H9 (cell line): ENCODE results near the gene CKS1B. TPM values are rescaled to one million over a fixed set of nuclear protein-coding genes. Genes with fewer than 3 reads are reported as not detected.
A peak's percentile ranks its signal among the peaks of the same experiment; 100 is the strongest.

Source experiments
- DNase-seq: peaks from one replicate; pipeline ENCODE4 v3.0.0-alpha.2; 2017
- H2AFZ ChIP-seq: one replicate; pipeline ENCODE4 v1.6.1; 2013; ENCODE audit warnings: mild to moderate bottlenecking, low read length, control low read depth, moderate library complexity
- H2AK5ac ChIP-seq: 2 replicates; pipeline ENCODE4 v1.6.1; 2013; ENCODE audit warnings: low read length, control low read depth, mixed read lengths; ENCODE audit not compliant: insufficient read length
- H2BK120ac ChIP-seq: one replicate; pipeline ENCODE4 v1.6.1; 2013; ENCODE audit warnings: low read depth, mild to moderate bottlenecking, low read length, control low read depth, inconsistent platforms; ENCODE audit not compliant: poor library complexity, severe bottlenecking
- H2BK12ac ChIP-seq: 2 replicates; pipeline ENCODE4 v1.6.1; 2013; ENCODE audit warnings: low read length, control low read depth, mixed read lengths, low read depth; ENCODE audit not compliant: insufficient read length
- H2BK15ac ChIP-seq: 2 replicates; pipeline ENCODE4 v1.6.1; 2013; ENCODE audit warnings: low read depth, low read length, control low read depth
- H2BK20ac ChIP-seq: one replicate; pipeline ENCODE4 v1.6.1; 2013; ENCODE audit warnings: low read depth, mild to moderate bottlenecking, low read length, control low read depth, inconsistent platforms; ENCODE audit not compliant: poor library complexity, severe bottlenecking
- H2BK5ac ChIP-seq: 2 replicates; pipeline ENCODE4 v1.6.1; 2013; ENCODE audit warnings: low read length, control low read depth, mixed read lengths; ENCODE audit not compliant: insufficient read length
- H3K14ac ChIP-seq: 2 replicates; pipeline ENCODE4 v1.6.1; 2013; ENCODE audit warnings: low read length, control low read depth; ENCODE audit not compliant: insufficient read depth
- H3K18ac ChIP-seq: 2 replicates; pipeline ENCODE4 v1.6.1; 2013; ENCODE audit warnings: low read depth, mild to moderate bottlenecking, mixed read lengths, low read length, control low read depth; ENCODE audit not compliant: insufficient read length
- H3K23ac ChIP-seq: 2 replicates; pipeline ENCODE4 v1.6.1; 2013; ENCODE audit warnings: low read length, control low read depth, mixed read lengths, low read depth; ENCODE audit not compliant: insufficient read length
- H3K23me2 ChIP-seq: 2 replicates; pipeline ENCODE4 v1.6.1; 2013; ENCODE audit warnings: low read depth, mild to moderate bottlenecking, mixed read lengths, low read length, control low read depth; ENCODE audit not compliant: insufficient read length, poor library complexity, severe bottlenecking
- H3K27ac ChIP-seq: 2 replicates; pipeline ENCODE4 v1.5.1; 2013; ENCODE audit warnings: low read length, control low read depth, mixed read lengths, low read depth; ENCODE audit not compliant: insufficient read length
- H3K27me3 ChIP-seq: 2 replicates; pipeline ENCODE4 v1.6.1; 2013; ENCODE audit warnings: low read length, control low read depth, inconsistent platforms; ENCODE audit not compliant: insufficient read depth
- H3K4ac ChIP-seq: 2 replicates; pipeline ENCODE4 v1.6.1; 2013; ENCODE audit warnings: low read depth, mild to moderate bottlenecking, control low read depth, inconsistent platforms, low read length, moderate library complexity
- H3K4me1 ChIP-seq: 2 replicates; pipeline ENCODE4 v1.6.1; 2013; ENCODE audit warnings: low read length, control low read depth, inconsistent platforms; ENCODE audit not compliant: insufficient read depth
- H3K4me2 ChIP-seq: 2 replicates; pipeline ENCODE4 v1.6.1; 2013; ENCODE audit warnings: low read length, control low read depth, mixed read lengths; ENCODE audit not compliant: insufficient read length, insufficient read depth
- H3K56ac ChIP-seq: 2 replicates; pipeline ENCODE4 v1.6.1; 2013; ENCODE audit warnings: low read depth, mild to moderate bottlenecking, mixed read lengths, low read length, control low read depth; ENCODE audit not compliant: insufficient read length
- H3K79me1 ChIP-seq: 2 replicates; pipeline ENCODE4 v1.6.1; 2013; ENCODE audit warnings: low read depth, mild to moderate bottlenecking, moderate library complexity, low read length, control low read depth, inconsistent platforms; ENCODE audit not compliant: insufficient read depth, poor library complexity, severe bottlenecking
- H3K79me2 ChIP-seq: 2 replicates; pipeline ENCODE4 v1.6.1; 2013; ENCODE audit warnings: low read length, control low read depth, inconsistent platforms; ENCODE audit not compliant: insufficient read depth
- H3K9ac ChIP-seq: 2 replicates; pipeline ENCODE4 v1.6.1; 2013; ENCODE audit warnings: low read length, control low read depth, mixed read lengths; ENCODE audit not compliant: insufficient read length; ENCODE audit errors: extremely low read depth
- H3K9me3 ChIP-seq: one replicate; pipeline ENCODE4 v1.6.1; 2013; ENCODE audit warnings: low read depth, low read length, inconsistent platforms; ENCODE audit not compliant: control insufficient read depth
- H3T11ph ChIP-seq: one replicate; pipeline ENCODE4 v1.6.1; 2013; ENCODE audit warnings: mild to moderate bottlenecking, low read length, control low read depth, inconsistent platforms
- H4K20me1 ChIP-seq: one replicate; pipeline ENCODE4 v1.6.1; 2013; ENCODE audit not compliant: control insufficient read depth, insufficient read length, insufficient read depth
- H4K5ac ChIP-seq: 2 replicates; pipeline ENCODE4 v1.6.1; 2013; ENCODE audit warnings: low read depth, mild to moderate bottlenecking, mixed read lengths, low read length, control low read depth; ENCODE audit not compliant: insufficient read length
- H4K8ac ChIP-seq: replicated peaks from 2 replicates; pipeline ENCODE4 v1.6.1; 2013; ENCODE audit warnings: low read length, control low read depth, mixed read lengths, low read depth; ENCODE audit not compliant: insufficient read length
- H4K91ac ChIP-seq: 2 replicates; pipeline ENCODE4 v1.6.1; 2013; ENCODE audit warnings: low read depth, mild to moderate bottlenecking, moderate library complexity, mixed read lengths, low read length, control low read depth; ENCODE audit not compliant: insufficient read length
- H3K27ac Mint-ChIP-seq, 3 experiments: 2 replicates in 2 of 3; 3 replicates in 1 of 3; pipeline ENCODE4 v1.8.0; 2020 to 2021; ENCODE audit warnings: mixed read lengths in 3 of 3, mild to moderate bottlenecking in 1 of 3, moderate library complexity in 1 of 3
- H3K27me3 Mint-ChIP-seq: 2 replicates; pipeline ENCODE4 v1.8.0; 2021; ENCODE audit warnings: low read depth, mild to moderate bottlenecking, moderate library complexity, mixed read lengths
- H3K36me3 Mint-ChIP-seq, 3 experiments: 2 replicates in 2 of 3; 3 replicates in 1 of 3; pipeline ENCODE4 v1.8.0; 2020 to 2021; ENCODE audit warnings: low read depth in 3 of 3, mixed read lengths in 3 of 3; ENCODE audit not compliant: insufficient read depth in 1 of 3
- H3K4me1 Mint-ChIP-seq, 2 experiments: 2 replicates each; pipeline ENCODE4 v1.8.0; 2020; ENCODE audit warnings: mixed read lengths in 2 of 2
- H3K4me3 Mint-ChIP-seq, 2 experiments: 2 replicates in 1 of 2; 3 replicates in 1 of 2; pipeline ENCODE4 v1.8.0; 2020 to 2021; ENCODE audit warnings: mild to moderate bottlenecking in 2 of 2, mixed read lengths in 2 of 2, moderate library complexity in 1 of 2
- H3K9me3 Mint-ChIP-seq, 2 experiments: 2 replicates in 1 of 2; 3 replicates in 1 of 2; pipeline ENCODE4 v1.8.0; 2020; ENCODE audit warnings: mild to moderate bottlenecking in 2 of 2, mixed read lengths in 2 of 2, moderate library complexity in 1 of 2
- CTCF ChIP-seq: fragments of 200-600 bp; sonication (generic); conservative IDR thresholded peaks from 3 replicates; pipeline ENCODE4 v1.8.0; 2021; ENCODE audit warnings: antibody characterized with exemption, mild to moderate bottlenecking
- WGBS: extraction: QIAGEN DNeasy Blood & Tissue Kit; methylation state at CpG from one replicate; pipeline ENCODE4 v1.1.7; 2013; ENCODE audit warnings: missing lambda C conversion rate, low lambda C conversion rate, mixed read lengths; ENCODE audit not compliant: insufficient read length; ENCODE audit errors: extremely low coverage; 5-methylcytosine and 5-hydroxymethylcytosine counted together
- total RNA-seq: library from RNA; stranded (reverse); gene quantifications from 2 replicates; pipeline ENCODE4 v1.2.1, GENCODE V29; 2021

Gene CKS1B
- total RNA-seq, 1 experiment from 2014 or later: 279 TPM

GRCh38 chr1:154938604-154939399 lies 35.7 kb upstream of the CKS1B start:
- Histone ChIP-seq H3K27ac (no peak overlapping the region), H2BK12ac (no peak overlapping the region), H3T11ph (no peak overlapping the region), H4K8ac (no peak overlapping the region), H3K27me3 (no peaks in the 10 kb centered on the region), H4K5ac (no peak overlapping the region), H4K91ac (no peak overlapping the region), H3K18ac (no peak overlapping the region), H3K79me2 (no peaks in the 10 kb centered on the region), H2BK15ac (no peak overlapping the region), H2BK120ac (no peak overlapping the region), H3K23ac (no peak overlapping the region), H3K9me3 (no peaks in the 10 kb centered on the region), H2AFZ (no peak overlapping the region), H3K4ac (no peak overlapping the region), H3K9ac (no peak overlapping the region), H3K4me1 (peaks cover 3% of the 10 kb centered on the region), H3K79me1 (no peaks in the 10 kb centered on the region), H3K14ac (no peak overlapping the region), H2AK5ac (no peak overlapping the region), H2BK20ac (no peak overlapping the region), H3K56ac (no peak overlapping the region), H3K4me2 (no peak overlapping the region), H4K20me1 (no peaks in the 10 kb centered on the region), H3K23me2 (peaks cover 11% of the 10 kb centered on the region), H2BK5ac (no peak overlapping the region)
- 0 out of 7 replicates have a peak overlapping the region, but pooled peaks of 1 of the 3 experiments have one; percentile 11 for H3K27ac Mint-ChIP-seq
- H3K27me3 Mint-ChIP-seq: no peaks in the 10 kb centered on the region; the same call in 1 of the 2 replicates
- peak overlapping the region in 1 of 2 experiments; percentile 53; a peak in 3 of 5 replicates for H3K4me3 Mint-ChIP-seq
- H3K4me1 Mint-ChIP-seq: peaks cover 33 to 36% of the 10 kb centered on the region in 2 experiments
- TF ChIP-seq CTCF: no peak
- no peaks in the 10 kb centered on the region; a peak in 2 of 5 replicates for H3K9me3 Mint-ChIP-seq
- H3K36me3 Mint-ChIP-seq: no peaks in the 10 kb centered on the region; a peak in 1 of 7 replicates
- DNase-seq: no peak
- WGBS: no CpG with 5 or more reads among the region's 7 CpGs
